Measurements from ENCODE around the gene PTOV1. TPM values are rescaled to one million over a fixed set of nuclear protein-coding genes. Genes with fewer than 3 reads are reported as not detected.
A peak's percentile ranks its signal among the peaks of the same experiment; 100 is the strongest.

Gene PTOV1
- total and polyA plus RNA-seq, 2 of the 4 experiments (the other 2 are of a cell fraction), result 34.4 to 107 TPM

DNA sequence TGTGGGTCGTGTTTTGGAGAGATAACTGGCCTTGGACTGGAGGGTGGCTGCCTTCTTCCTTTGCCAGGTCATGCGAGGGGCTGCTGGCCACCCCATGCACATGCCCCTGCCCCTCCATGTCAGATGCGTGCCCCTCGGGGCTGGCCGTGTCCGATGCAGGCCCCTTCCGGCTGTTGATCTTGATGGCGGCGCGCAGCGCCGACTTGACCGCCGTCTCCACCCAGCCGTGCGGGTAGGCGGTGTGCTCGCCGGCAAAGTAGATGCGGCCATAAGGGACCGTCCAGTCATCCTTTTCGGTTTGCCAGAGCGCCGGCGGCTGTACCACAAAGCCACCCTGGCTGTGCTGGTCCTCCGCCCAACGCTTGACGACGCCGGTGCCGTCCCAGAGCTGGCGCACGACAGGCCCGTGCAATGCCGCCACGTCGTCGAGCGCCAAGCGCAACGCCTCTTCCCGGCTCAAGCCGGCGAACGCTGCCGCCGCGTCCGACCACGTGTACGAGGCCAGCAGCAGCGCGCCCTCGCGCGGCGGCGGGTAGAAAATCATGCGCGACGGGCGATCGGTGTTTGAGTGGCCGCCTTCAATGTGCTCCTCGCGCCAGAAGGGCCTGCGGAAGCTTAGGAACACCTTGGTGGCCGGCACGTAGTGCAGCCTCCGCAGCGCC, 38.9 kb downstream of the PTOV1 start:
- dilution Hi-C loops (cut with HindIII; ENCODE audit: low sequenced_read_pairs, unreplicated experiment), result no loop called here
- peak overlapping the region; percentile 21 for H3K4me2 ChIP-seq (ENCODE audit: low read depth, low read length)
- 33% methylated on average over 51 of the region's 71 CpGs; no CpG with 5 or more reads in 1 of the 2 experiments for WGBS, 2 experiments (ENCODE audit: extremely low coverage in 2 of 2, insufficient read length in 1 of 2)
- no peak overlapping the region for H4K91ac ChIP-seq (ENCODE audit: insufficient read depth, low read depth, low read length)
- H3K27me3 ChIP-seq (ENCODE audit: control insufficient read depth, insufficient read depth, low read length), result peaks cover 8% of the 10 kb centered on the region; the same call in 1 of the 2 replicates
- intact Hi-C loops (cut with micrococcal nuclease), result no loop called here
- no TSS peak for BruUV-seq (replicated peaks)
- H3K4me1 ChIP-seq (ENCODE audit: control insufficient read depth, insufficient read depth, low read length), result peaks cover 2% of the 10 kb centered on the region; the same call in 1 of the 2 replicates
- H3K27ac ChIP-seq (ENCODE audit: insufficient read depth, low read length), result no peak overlapping the region
- H3K23ac ChIP-seq (ENCODE audit: low read depth, low read length), result no peak overlapping the region
- H3K9me3 ChIP-seq (ENCODE audit: control insufficient read depth, insufficient read depth, low read length), result no peaks in the 10 kb centered on the region
- peaks cover 12% of the 10 kb centered on the region; the same call in 1 of the 2 replicates for H3K36me3 ChIP-seq (ENCODE audit: control insufficient read depth, insufficient read depth, low read length)
- no peak overlapping the region for H4K5ac ChIP-seq (ENCODE audit: low read depth, low read length)
- H2AK5ac ChIP-seq (ENCODE audit: low read depth, low read length), result no peak overlapping the region
- no peaks in the 10 kb centered on the region for H3K9me1 ChIP-seq (ENCODE audit: insufficient read depth, low read length)
- ChIA-PET CTCF (interaction anchor here (0.5 kb wide), 1 partner anchor 42 kb away, joined by 3 read pairs; no protein-coding TSS in a partner anchor), POLR2A (ENCODE audit: unreplicated experiment) (no interaction called here)
- no peak overlapping the region for H4K8ac ChIP-seq (ENCODE audit: low read depth in 2 of 2, low read length in 2 of 2)
- H2AK9ac ChIP-seq (replicated peaks; ENCODE audit: low read depth, low read length, poor library complexity), result peak overlapping the region; percentile 22
- in situ Hi-C loops (cut with MboI; ENCODE audit: low sequenced_read_pairs), result no loop called here
- no peak overlapping the region for H3K14ac ChIP-seq (replicated peaks; ENCODE audit: low read depth, low read length)
- H2BK20ac ChIP-seq (ENCODE audit: low read depth, low read length), result no peak overlapping the region
- H2AFZ ChIP-seq (replicated peaks; ENCODE audit: low read length, poor library complexity), result peak overlapping the region; percentile 87
- no peak overlapping the region for H3K4ac ChIP-seq (ENCODE audit: low read depth, low read length)
- H3K4me3 ChIP-seq (ENCODE audit: insufficient read depth, low read depth, low read length), result peak overlapping the region; percentile 6; the same call in 1 of the 2 replicates
- peak; percentile 45 for ATAC-seq (ENCODE audit: low read depth)
- no peaks in the 10 kb centered on the region for H4K20me1 ChIP-seq (ENCODE audit: insufficient read depth, low read length)
- no peak overlapping the region for H3K56ac ChIP-seq (ENCODE audit: extremely low read depth, insufficient read depth, low read length)
- no peak overlapping the region for H2BK15ac ChIP-seq (ENCODE audit: low read depth, low read length)
- no peak overlapping the region for H2BK120ac ChIP-seq (ENCODE audit: low read depth, low read length)
- DNase-seq, result peak; percentile 61
- H3K18ac ChIP-seq (ENCODE audit: low read depth, low read length), result no peak overlapping the region
- no peaks in the 10 kb centered on the region for H3K79me1 ChIP-seq (ENCODE audit: low read depth in 1 of 2, low read length in 2 of 2)
- no peak overlapping the region for H2BK5ac ChIP-seq (ENCODE audit: low read depth, low read length, poor library complexity, severe bottlenecking)
- H3K9ac ChIP-seq (ENCODE audit: low read depth, low read length), result no peak overlapping the region
- TF ChIP-seq SMC3 (IDR thresholded peaks at IDR 0.05; ENCODE audit: low read depth, low read length), result peak; percentile 35
- no peak for TF ChIP-seq NFE2L2 (IDR thresholded peaks at IDR 0.05; ENCODE audit: low read depth, low read length)
- TF ChIP-seq RCOR1 (IDR thresholded peaks at IDR 0.05; ENCODE audit: insufficient replicate concordance, low read length), result no peak
- TF ChIP-seq RFX5 (IDR thresholded peaks at IDR 0.05; ENCODE audit: low read depth, low read length), result no peak
- no peak for TF ChIP-seq FOS (IDR thresholded peaks at IDR 0.05; ENCODE audit: low read depth, low read length)
- TF ChIP-seq, protein P1, sequence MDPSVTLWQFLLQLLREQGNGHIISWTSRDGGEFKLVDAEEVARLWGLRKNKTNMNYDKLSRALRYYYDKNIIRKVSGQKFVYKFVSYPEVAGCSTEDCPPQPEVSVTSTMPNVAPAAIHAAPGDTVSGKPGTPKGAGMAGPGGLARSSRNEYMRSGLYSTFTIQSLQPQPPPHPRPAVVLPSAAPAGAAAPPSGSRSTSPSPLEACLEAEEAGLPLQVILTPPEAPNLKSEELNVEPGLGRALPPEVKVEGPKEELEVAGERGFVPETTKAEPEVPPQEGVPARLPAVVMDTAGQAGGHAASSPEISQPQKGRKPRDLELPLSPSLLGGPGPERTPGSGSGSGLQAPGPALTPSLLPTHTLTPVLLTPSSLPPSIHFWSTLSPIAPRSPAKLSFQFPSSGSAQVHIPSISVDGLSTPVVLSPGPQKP (IDR thresholded peaks at IDR 0.05; ENCODE audit: borderline replicate concordance, low read depth, low read length), result no peak
- no peak for TF ChIP-seq CHD1 (IDR thresholded peaks at IDR 0.05; ENCODE audit: low read depth, low read length)
- TF ChIP-seq RAD21 (IDR thresholded peaks at IDR 0.05; ENCODE audit: low read length), result peak; percentile 41
- no peak for TF ChIP-seq POLR2A (IDR thresholded peaks at IDR 0.05; ENCODE audit: low read depth, low read length)
- peak; percentile 70; the same call in 1 of the 2 replicates for TF ChIP-seq MXI1 (IDR thresholded peaks at IDR 0.05; ENCODE audit: borderline replicate concordance, low read depth, low read length)
- TF ChIP-seq BHLHE40 (IDR thresholded peaks at IDR 0.05; ENCODE audit: low read depth, low read length), result no peak
- no peak for TF ChIP-seq CEBPB (IDR thresholded peaks at IDR 0.05; ENCODE audit: low read depth, low read length)
- no peak for TF ChIP-seq MAZ (IDR thresholded peaks at IDR 0.05; ENCODE audit: borderline replicate concordance, low read depth, low read length)
- TF ChIP-seq, protein P2, sequence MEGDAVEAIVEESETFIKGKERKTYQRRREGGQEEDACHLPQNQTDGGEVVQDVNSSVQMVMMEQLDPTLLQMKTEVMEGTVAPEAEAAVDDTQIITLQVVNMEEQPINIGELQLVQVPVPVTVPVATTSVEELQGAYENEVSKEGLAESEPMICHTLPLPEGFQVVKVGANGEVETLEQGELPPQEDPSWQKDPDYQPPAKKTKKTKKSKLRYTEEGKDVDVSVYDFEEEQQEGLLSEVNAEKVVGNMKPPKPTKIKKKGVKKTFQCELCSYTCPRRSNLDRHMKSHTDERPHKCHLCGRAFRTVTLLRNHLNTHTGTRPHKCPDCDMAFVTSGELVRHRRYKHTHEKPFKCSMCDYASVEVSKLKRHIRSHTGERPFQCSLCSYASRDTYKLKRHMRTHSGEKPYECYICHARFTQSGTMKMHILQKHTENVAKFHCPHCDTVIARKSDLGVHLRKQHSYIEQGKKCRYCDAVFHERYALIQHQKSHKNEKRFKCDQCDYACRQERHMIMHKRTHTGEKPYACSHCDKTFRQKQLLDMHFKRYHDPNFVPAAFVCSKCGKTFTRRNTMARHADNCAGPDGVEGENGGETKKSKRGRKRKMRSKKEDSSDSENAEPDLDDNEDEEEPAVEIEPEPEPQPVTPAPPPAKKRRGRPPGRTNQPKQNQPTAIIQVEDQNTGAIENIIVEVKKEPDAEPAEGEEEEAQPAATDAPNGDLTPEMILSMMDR (conservative IDR thresholded peaks at IDR 0.05; ENCODE audit: low read depth, low read length), result peak; percentile 66
- no peak for TF ChIP-seq MAFK (IDR thresholded peaks at IDR 0.05; ENCODE audit: low read depth, low read length)
